Lower leg skin (tissue), 3 donors: ENCODE results near the gene PACS1.

Experiments used
- CTCF ChIP-seq, 3 donors: fragments of 450-650 bp; IDR thresholded peaks; one replicate each; pipeline ENCODE4 v1.5.1; 2016; ENCODE audit warnings: antibody characterized with exemption in 3 of 3, mild to moderate bottlenecking in 3 of 3, moderate library complexity in 2 of 3
- POLR2A ChIP-seq, 2 donors: fragments of 450-650 bp; IDR thresholded peaks; one replicate each; pipeline ENCODE4 v1.6.1; 2016 to 2017; ENCODE audit warnings: antibody characterized with exemption in 2 of 2, mild to moderate bottlenecking in 1 of 2, moderate library complexity in 1 of 2

GRCh38 chr11:66136752-66137123, 66.7 kb downstream of the PACS1 start:
- TF ChIP-seq CTCF (IDR thresholded peaks at IDR 0.05) (no peak), POLR2A (IDR thresholded peaks at IDR 0.05) (no peak)
